Mucosa of rectum (tissue), 2 donors: ENCODE measurements around the gene CYP2R1.
"Not testable (repeated sequence)": the region's sequence is repeated elsewhere in the genome, so short reads cannot be mapped to it uniquely, and the experiment has no call there.

Source experiments
- H3K27ac ChIP-seq, 2 donors: one replicate each; pipeline ENCODE4 v1.7.0; 2013; ENCODE audit warnings: inconsistent platforms in 2 of 2, low read depth in 2 of 2, low read length in 2 of 2
- H3K27me3 ChIP-seq, 2 donors: one replicate each; pipeline ENCODE4 v1.7.0; 2013; ENCODE audit warnings: low read length in 2 of 2; ENCODE audit not compliant: control insufficient read depth in 2 of 2, insufficient read depth in 2 of 2
- H3K36me3 ChIP-seq, 2 donors: one replicate each; pipeline ENCODE4 v1.7.0; 2013; ENCODE audit warnings: low read length in 2 of 2; ENCODE audit not compliant: control insufficient read depth in 2 of 2, insufficient read depth in 2 of 2
- H3K4me1 ChIP-seq, 2 donors: one replicate each; pipeline ENCODE4 v1.7.0; 2013; ENCODE audit warnings: low read length in 2 of 2, mild to moderate bottlenecking in 1 of 2; ENCODE audit not compliant: control insufficient read depth in 2 of 2, insufficient read depth in 2 of 2
- H3K4me3 ChIP-seq, 2 donors: one replicate each; pipeline ENCODE4 v1.7.0; 2013; ENCODE audit warnings: low read length in 2 of 2
- H3K9ac ChIP-seq, 2 donors: one replicate each; pipeline ENCODE4 v1.7.0; 2013; ENCODE audit warnings: low read length in 2 of 2, low read depth in 1 of 2, mild to moderate bottlenecking in 1 of 2
- H3K9me3 ChIP-seq, 2 donors: one replicate each; pipeline ENCODE4 v1.7.0; 2013; ENCODE audit warnings: low read length in 2 of 2; ENCODE audit not compliant: control insufficient read depth in 2 of 2
- donor health status: healthy.
- donor health status: Normal muscosa, but diverticular disease.

CYP2R1 gene

GRCh38 chr11:14863775-14864174 lies 28.3 kb downstream of the CYP2R1 start:
- not testable (repeated sequence) for H3K9ac ChIP-seq, H3K4me3 ChIP-seq, H3K36me3 ChIP-seq, H3K9me3 ChIP-seq, H3K4me1 ChIP-seq, H3K27me3 ChIP-seq, H3K27ac ChIP-seq

GRCh38 chr11:14861680-14862079 lies 30.4 kb downstream of the CYP2R1 start:
- Histone ChIP-seq H3K9me3 (no peaks in the 10 kb centered on the region), H3K4me1 (peaks cover 8% of the 10 kb centered on the region in 2 donors), H3K4me3 (no peak overlapping the region), H3K27me3 (no peaks in the 10 kb centered on the region), H3K27ac (peak overlapping the region; percentile 23 to 42), H3K9ac (no peak overlapping the region), H3K36me3 (no peaks in the 10 kb centered on the region)

GRCh38 chr11:14860511-14860910 lies 31.5 kb downstream of the CYP2R1 start:
- Histone ChIP-seq H3K27me3 (no peaks in the 10 kb centered on the region), H3K9me3 (no peaks in the 10 kb centered on the region), H3K4me3 (no peak overlapping the region), H3K4me1 (peaks cover 8% of the 10 kb centered on the region in 2 donors), H3K9ac (no peak overlapping the region), H3K36me3 (no peaks in the 10 kb centered on the region), H3K27ac (no peak overlapping the region)

GRCh38 chr11:14858404-14858803 lies 33.6 kb downstream of the CYP2R1 start:
- H3K27ac ChIP-seq = no peak overlapping the region
- no peaks in the 10 kb centered on the region for H3K9me3 ChIP-seq
- peaks cover 8% of the 10 kb centered on the region in 2 donors for H3K4me1 ChIP-seq
- H3K9ac ChIP-seq = no peak overlapping the region
- no peaks in the 10 kb centered on the region for H3K27me3 ChIP-seq
- no peaks in the 10 kb centered on the region for H3K36me3 ChIP-seq
- H3K4me3 ChIP-seq = no peak overlapping the region

- H3K9me3 ChIP-seq = no peaks in the 10 kb centered on the region
- no peak overlapping the region for H3K9ac ChIP-seq
- no peak overlapping the region for H3K4me3 ChIP-seq
- no peaks in the 10 kb centered on the region for H3K36me3 ChIP-seq
- H3K4me1 ChIP-seq = peaks cover 8% of the 10 kb centered on the region in 2 donors
- no peak overlapping the region for H3K27ac ChIP-seq
- no peaks in the 10 kb centered on the region for H3K27me3 ChIP-seq
Observed at GRCh38 chr11:14857621-14858020, 34.4 kb downstream of the CYP2R1 start.

- Histone ChIP-seq H3K4me1 (no peaks in the 10 kb centered on the region), H3K9ac (no peak overlapping the region), H3K27ac (no peak overlapping the region), H3K4me3 (no peak overlapping the region), H3K36me3 (no peaks in the 10 kb centered on the region), H3K27me3 (no peaks in the 10 kb centered on the region), H3K9me3 (no peaks in the 10 kb centered on the region)
Observed at GRCh38 chr11:14855890-14856289, 36.1 kb downstream of the CYP2R1 start.

GRCh38 chr11:14854057-14854456 lies 38.0 kb downstream of the CYP2R1 start:
- Histone ChIP-seq H3K9me3 (no peaks in the 10 kb centered on the region), H3K27me3 (no peaks in the 10 kb centered on the region), H3K27ac (no peak overlapping the region), H3K4me3 (no peak overlapping the region), H3K9ac (no peak overlapping the region), H3K4me1 (no peaks in the 10 kb centered on the region), H3K36me3 (no peaks in the 10 kb centered on the region)

- Histone ChIP-seq H3K4me1 (no peaks in the 10 kb centered on the region), H3K36me3 (no peaks in the 10 kb centered on the region), H3K27me3 (no peaks in the 10 kb centered on the region), H3K27ac (no peak overlapping the region), H3K9me3 (no peaks in the 10 kb centered on the region), H3K9ac (no peak overlapping the region), H3K4me3 (no peak overlapping the region)
Observed at GRCh38 chr11:14852571-14853177, 39.4 kb downstream of the CYP2R1 start.

GRCh38 chr11:14842002-14842401 lies 50.0 kb downstream of the CYP2R1 start:
- Histone ChIP-seq H3K36me3 (peaks cover 0 to 5% of the 10 kb centered on the region in 2 donors), H3K9ac (no peak overlapping the region), H3K4me3 (no peak overlapping the region), H3K4me1 (no peaks in the 10 kb centered on the region), H3K27ac (no peak overlapping the region), H3K27me3 (no peaks in the 10 kb centered on the region), H3K9me3 (no peaks in the 10 kb centered on the region)

GRCh38 chr11:14835496-14836492 lies 56.2 kb downstream of the CYP2R1 start:
- Histone ChIP-seq H3K9ac (no peak overlapping the region), H3K27ac (no peak overlapping the region)

More at GRCh38 chr11:14835496-14836492, 56.2 kb downstream of the CYP2R1 start:
- H3K9me3 ChIP-seq = no peaks in the 10 kb centered on the region
- H3K4me1 ChIP-seq = no peaks in the 10 kb centered on the region
- H3K4me3 ChIP-seq = no peak overlapping the region
- peaks cover 0 to 5% of the 10 kb centered on the region in 2 donors for H3K36me3 ChIP-seq
- H3K27me3 ChIP-seq = no peaks in the 10 kb centered on the region
